ENCODE results near the gene SLC6A6. TPM values are rescaled to one million over a fixed set of nuclear protein-coding genes. Genes with fewer than 3 reads are reported as not detected.

The SLC6A6 gene
- total RNA-seq, 1 donor from 2014 or later, result 30.3 TPM

DNA sequence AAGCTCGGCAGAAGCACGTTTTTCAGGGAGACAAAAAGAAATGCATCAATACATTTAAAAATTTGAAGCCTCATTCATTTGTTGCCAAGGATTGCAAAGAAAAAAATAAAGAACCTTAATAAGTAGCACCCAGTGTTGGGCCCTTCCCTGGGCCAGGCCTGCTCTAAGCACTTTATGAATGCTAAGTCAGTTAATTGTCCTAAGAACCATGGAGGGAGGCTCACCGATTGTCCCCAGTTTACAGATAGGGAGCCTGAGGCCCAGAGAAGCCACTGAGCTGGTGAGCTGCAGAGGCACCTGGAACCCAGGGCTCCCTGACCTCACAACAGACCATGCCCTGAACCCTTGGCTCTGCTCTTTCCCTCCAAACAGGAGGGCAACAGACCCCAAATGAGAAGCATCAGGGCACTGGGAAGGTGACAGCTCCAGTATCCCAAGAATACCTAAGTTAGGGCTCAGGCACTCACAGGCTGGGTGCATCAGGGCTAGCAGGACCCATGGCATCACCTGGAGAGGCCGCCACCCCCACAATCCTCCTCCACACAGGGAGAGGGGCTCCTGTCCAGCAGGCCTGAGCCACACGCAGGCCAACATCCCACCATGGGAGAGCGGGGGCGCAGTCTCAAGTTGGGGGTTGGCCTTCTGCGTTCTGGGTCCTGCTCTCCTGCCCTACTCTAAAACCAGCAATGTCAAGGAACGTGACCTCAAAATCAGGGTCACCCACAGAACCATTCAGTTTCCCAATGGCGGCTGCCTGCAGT lies 133.8 kb downstream of the SLC6A6 start:
- Mint-ChIP-seq H3K4me1 (ENCODE audit: unreplicated experiment) (peaks cover 14% of the 10 kb centered on the region), H3K36me3 (no peaks in the 10 kb centered on the region), H3K27me3 (peaks cover 4% of the 10 kb centered on the region), H3K9me3 (no peaks in the 10 kb centered on the region), H3K4me3 (no peak overlapping the region), H3K27ac (no peak overlapping the region)
- TF ChIP-seq, protein P1, sequence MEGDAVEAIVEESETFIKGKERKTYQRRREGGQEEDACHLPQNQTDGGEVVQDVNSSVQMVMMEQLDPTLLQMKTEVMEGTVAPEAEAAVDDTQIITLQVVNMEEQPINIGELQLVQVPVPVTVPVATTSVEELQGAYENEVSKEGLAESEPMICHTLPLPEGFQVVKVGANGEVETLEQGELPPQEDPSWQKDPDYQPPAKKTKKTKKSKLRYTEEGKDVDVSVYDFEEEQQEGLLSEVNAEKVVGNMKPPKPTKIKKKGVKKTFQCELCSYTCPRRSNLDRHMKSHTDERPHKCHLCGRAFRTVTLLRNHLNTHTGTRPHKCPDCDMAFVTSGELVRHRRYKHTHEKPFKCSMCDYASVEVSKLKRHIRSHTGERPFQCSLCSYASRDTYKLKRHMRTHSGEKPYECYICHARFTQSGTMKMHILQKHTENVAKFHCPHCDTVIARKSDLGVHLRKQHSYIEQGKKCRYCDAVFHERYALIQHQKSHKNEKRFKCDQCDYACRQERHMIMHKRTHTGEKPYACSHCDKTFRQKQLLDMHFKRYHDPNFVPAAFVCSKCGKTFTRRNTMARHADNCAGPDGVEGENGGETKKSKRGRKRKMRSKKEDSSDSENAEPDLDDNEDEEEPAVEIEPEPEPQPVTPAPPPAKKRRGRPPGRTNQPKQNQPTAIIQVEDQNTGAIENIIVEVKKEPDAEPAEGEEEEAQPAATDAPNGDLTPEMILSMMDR (conservative IDR thresholded peaks at IDR 0.05), result no peak
- no peak for DNase-seq (ENCODE audit: extremely low spot score, unreplicated experiment)

DNA sequence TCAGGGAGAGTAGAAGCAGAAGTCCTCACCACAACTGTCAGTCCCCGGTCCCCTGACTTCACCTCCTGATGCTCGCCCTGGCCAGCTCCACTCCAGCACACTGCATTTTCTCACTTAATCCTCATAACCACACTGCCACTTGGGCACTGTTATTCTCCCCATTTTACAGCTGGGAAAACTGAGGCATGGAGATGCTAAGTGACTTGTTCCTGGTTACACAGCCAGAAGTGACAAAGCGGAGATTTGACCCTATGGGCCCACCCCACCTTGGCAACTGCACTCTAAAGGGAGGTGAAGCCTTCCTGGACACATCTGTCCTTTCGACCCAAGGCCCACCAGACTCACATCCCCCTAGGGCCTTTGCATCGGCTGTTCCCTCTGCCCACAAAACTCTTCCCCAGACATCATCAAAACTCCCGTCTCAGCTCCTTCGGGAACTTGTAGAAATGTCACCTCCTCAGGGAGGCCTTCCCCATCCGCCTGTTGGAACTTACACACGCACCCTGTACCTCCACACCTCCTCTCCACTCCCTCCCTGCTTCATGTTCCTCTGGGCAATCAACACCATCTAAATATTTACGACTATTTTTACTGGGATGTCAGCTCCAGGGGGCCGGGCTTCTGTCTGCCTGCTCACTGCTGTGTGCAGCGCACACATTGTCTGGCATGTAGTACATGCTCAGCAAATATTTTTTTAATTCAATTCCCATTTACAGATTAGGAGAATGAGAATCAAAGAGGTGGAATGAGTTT lies 134.6 kb downstream of the SLC6A6 start:
- Mint-ChIP-seq H3K27me3 (peaks cover 4% of the 10 kb centered on the region), H3K36me3 (no peaks in the 10 kb centered on the region), H3K27ac (no peak overlapping the region), H3K4me1 (ENCODE audit: unreplicated experiment) (peaks cover 14% of the 10 kb centered on the region), H3K9me3 (no peaks in the 10 kb centered on the region), H3K4me3 (no peak overlapping the region)
- no peak for DNase-seq (ENCODE audit: extremely low spot score, unreplicated experiment)
- TF ChIP-seq, protein P1 (conservative IDR thresholded peaks at IDR 0.05), result no peak

DNA sequence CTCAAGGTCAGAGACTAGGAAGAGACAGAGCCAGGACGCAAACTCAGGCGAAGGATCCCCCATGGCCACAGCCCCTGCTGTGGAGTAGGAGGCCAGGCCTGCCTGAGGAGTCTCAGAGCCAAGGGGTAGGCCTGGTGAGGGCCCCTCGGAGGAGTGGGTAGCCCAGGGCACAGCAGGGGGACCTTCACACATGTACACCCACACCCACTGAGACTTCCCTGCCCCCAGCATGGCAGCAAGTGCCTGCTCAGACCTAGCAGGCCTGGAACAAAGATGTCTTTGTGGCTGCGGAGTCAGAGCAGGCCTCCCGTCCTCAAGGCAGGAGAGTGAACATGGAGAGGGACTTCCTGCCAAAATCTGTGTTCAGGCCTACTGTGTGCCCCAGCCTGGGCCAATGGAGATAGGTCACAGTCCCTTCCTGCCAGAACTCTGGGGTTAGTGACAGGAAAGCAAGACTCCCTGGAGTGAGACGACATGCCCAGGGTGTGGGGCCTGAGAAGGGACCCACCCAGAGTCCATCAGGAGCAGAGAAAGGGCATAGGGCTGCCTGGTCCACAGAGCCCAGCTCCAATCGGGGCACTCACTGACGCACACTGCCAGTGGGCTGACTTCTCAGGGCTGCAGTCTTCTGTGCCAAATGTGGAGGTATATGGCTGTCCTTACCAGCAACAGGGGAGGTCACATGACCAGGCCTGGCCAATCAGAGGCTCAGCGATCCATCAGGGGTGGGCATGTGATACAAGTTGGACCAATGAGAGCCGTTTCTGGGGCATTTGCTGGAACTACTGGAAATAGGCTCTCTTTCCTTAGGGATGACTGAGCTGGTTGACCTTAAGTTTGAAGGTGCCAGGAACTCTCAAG lies 135.4 kb downstream of the SLC6A6 start:
- no peak overlapping the region for H3K4me3 Mint-ChIP-seq
- no peak for DNase-seq (ENCODE audit: extremely low spot score, unreplicated experiment)
- H3K4me1 Mint-ChIP-seq (ENCODE audit: unreplicated experiment), result peaks cover 13% of the 10 kb centered on the region
- H3K36me3 Mint-ChIP-seq, result no peaks in the 10 kb centered on the region
- TF ChIP-seq, protein P1 (conservative IDR thresholded peaks at IDR 0.05), result no peak
- H3K9me3 Mint-ChIP-seq, result no peaks in the 10 kb centered on the region
- H3K27ac Mint-ChIP-seq, result no peak overlapping the region
- H3K27me3 Mint-ChIP-seq, result peaks cover 4% of the 10 kb centered on the region

DNA sequence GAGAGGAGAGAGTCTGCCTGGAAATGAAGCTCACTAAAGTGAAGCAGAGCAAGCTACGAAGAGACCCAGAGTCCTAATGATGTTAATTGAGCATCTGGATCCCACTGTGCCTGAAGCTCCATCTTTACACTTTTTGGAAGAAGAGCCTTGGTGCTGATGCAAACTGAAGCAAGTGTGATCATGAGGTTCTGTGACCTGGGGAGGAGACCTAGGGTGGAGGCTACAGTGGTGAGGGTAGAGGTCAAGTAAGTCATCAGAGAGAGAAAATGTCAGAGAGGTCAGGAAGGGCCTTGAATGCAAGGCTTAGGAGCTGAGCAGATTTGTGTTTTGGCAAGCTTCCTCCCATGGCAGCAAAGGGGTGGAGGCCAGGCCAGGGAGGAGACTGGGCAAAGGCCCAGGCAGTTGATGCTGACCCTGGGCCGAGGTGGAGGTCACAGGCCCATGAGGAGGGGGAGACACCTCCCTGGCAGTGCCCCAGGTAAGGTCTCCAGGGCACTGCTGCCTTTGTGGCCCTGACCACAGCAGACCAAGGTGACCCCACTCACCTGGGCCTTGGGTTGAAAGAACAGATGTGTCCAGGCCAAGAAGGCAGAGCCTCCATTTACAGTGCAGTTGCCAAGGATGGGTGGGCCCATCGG lies 136.2 kb downstream of the SLC6A6 start:
- Mint-ChIP-seq H3K4me3 (no peak overlapping the region), H3K4me1 (ENCODE audit: unreplicated experiment) (peaks cover 8% of the 10 kb centered on the region), H3K9me3 (no peaks in the 10 kb centered on the region), H3K36me3 (no peaks in the 10 kb centered on the region), H3K27me3 (peaks cover 7% of the 10 kb centered on the region), H3K27ac (no peak overlapping the region)
- TF ChIP-seq, protein P1 (conservative IDR thresholded peaks at IDR 0.05), result no peak
- DNase-seq (ENCODE audit: extremely low spot score, unreplicated experiment), result no peak

Other genes starting within 250 kb of the SLC6A6 start
- 42.9 and 44.2 TPM in 2 replicates for gene XPC, start 224.0 kb upstream of the SLC6A6 start, total RNA-seq (ENCODE audit: low replicate concordance)
- gene LSM3, start 223.8 kb upstream of the SLC6A6 start, total RNA-seq (ENCODE audit: low replicate concordance), result 11.6 and 12.4 TPM in 2 replicates
- gene GRIP2, start 137.7 kb downstream of the SLC6A6 start, total RNA-seq (ENCODE audit: low replicate concordance), result 2.7 and 5.6 TPM in 2 replicates
- 20.7 and 23.2 TPM in 2 replicates for gene CCDC174, start 249.2 kb downstream of the SLC6A6 start, total RNA-seq (ENCODE audit: low replicate concordance)